ENCODE measurements around the gene SFXN3. TPM values are rescaled to one million over a fixed set of nuclear protein-coding genes. Genes with fewer than 3 reads are reported as not detected.

SFXN3 gene
- total RNA-seq, 4 donors from 2014 or later, result 47.8 to 442 (median 53.1) TPM

GRCh38 chr10:101050208-101051069, 19.4 kb downstream of the SFXN3 start:
- in situ Hi-C loops (cut with MboI; ENCODE audit: low pct_ligation_motif_present in 1 of 4, low pct_unique_long_range_greater_than_20kb in 1 of 4, low sequenced_read_pairs in 3 of 4) (no loop called here), intact Hi-C loops (cut with DNase I; ENCODE audit: low total_unique reads) (no loop called here)
- TF ChIP-seq EP300 (IDR thresholded peaks at IDR 0.05; ENCODE audit: low read depth), result no peak
- TF ChIP-seq, protein P1, sequence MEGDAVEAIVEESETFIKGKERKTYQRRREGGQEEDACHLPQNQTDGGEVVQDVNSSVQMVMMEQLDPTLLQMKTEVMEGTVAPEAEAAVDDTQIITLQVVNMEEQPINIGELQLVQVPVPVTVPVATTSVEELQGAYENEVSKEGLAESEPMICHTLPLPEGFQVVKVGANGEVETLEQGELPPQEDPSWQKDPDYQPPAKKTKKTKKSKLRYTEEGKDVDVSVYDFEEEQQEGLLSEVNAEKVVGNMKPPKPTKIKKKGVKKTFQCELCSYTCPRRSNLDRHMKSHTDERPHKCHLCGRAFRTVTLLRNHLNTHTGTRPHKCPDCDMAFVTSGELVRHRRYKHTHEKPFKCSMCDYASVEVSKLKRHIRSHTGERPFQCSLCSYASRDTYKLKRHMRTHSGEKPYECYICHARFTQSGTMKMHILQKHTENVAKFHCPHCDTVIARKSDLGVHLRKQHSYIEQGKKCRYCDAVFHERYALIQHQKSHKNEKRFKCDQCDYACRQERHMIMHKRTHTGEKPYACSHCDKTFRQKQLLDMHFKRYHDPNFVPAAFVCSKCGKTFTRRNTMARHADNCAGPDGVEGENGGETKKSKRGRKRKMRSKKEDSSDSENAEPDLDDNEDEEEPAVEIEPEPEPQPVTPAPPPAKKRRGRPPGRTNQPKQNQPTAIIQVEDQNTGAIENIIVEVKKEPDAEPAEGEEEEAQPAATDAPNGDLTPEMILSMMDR (IDR thresholded peaks at IDR 0.05), result peak; percentile 80 to 92 (median 86)
- Histone ChIP-seq H3K4me3 (peak overlapping the region in 1 of 4 donors; percentile 32), H3K4me1 (peaks cover 0 to 16% (median 13%) of the 10 kb centered on the region in 4 donors), H3K27me3 (peaks cover 49% of the 10 kb centered on the region), H3K27ac (no peak overlapping the region), H3K9me3 (no peaks in the 10 kb centered on the region), H3K36me3 (no peaks in the 10 kb centered on the region)
- DNase-seq, result peak; percentile 77
- WGBS, 2 donors (ENCODE audit: low coverage in 1 of 2), result 20 to 71% methylated on average over 1 to 30 of the region's 42 CpGs

DNA sequence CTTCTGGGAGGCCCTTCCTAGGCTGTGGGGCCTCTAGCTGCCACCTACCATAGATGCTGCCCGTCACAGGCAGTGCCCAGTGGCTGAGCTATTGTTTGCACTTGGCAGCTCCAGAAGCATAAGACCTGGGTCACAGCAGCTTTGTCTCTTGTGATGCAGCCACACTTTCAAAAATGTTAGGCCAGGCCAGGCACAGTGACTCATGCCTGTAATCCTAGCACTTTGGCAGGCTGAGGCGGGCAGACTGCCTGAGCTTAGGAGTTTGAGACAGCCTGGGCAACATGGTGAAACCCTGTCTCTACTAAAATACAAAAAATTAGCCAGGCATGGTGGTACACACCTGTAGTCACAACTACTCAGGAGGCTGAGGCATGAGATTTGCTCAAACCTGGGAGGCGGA, 21.3 kb downstream of the SFXN3 start:
- in situ Hi-C loops (cut with MboI; ENCODE audit: low pct_ligation_motif_present in 1 of 4, low pct_unique_long_range_greater_than_20kb in 1 of 4, low sequenced_read_pairs in 3 of 4) (no loop called here), intact Hi-C loops (cut with DNase I; ENCODE audit: low total_unique reads) (no loop called here)
- 78% methylated on average over 3 of the region's 3 CpGs; no CpG with 5 or more reads in 1 of the 2 donors for WGBS, 2 donors (ENCODE audit: low coverage in 1 of 2)
- Histone ChIP-seq H3K4me3 (no peak overlapping the region), H3K36me3 (no peaks in the 10 kb centered on the region), H3K27ac (no peak overlapping the region), H3K9me3 (no peaks in the 10 kb centered on the region), H3K27me3 (peaks cover 43% of the 10 kb centered on the region), H3K4me1 (peaks cover 0 to 16% (median 13%) of the 10 kb centered on the region in 4 donors)
- no peak for DNase-seq
- TF ChIP-seq EP300 (IDR thresholded peaks at IDR 0.05; ENCODE audit: low read depth) (no peak), POLR2A (IDR thresholded peaks at IDR 0.05) (no peak), POLR2AphosphoS5 (IDR thresholded peaks at IDR 0.05) (no peak)
- TF ChIP-seq, protein P1 (IDR thresholded peaks at IDR 0.05), result no peak

GRCh38 chr10:101053516-101053915, 22.5 kb downstream of the SFXN3 start:
- Histone ChIP-seq H3K27me3 (peaks cover 30% of the 10 kb centered on the region), H3K4me1 (peaks cover 0 to 9% (median 7%) of the 10 kb centered on the region in 4 donors), H3K27ac (no peak overlapping the region), H3K4me3 (no peak overlapping the region), H3K36me3 (no peaks in the 10 kb centered on the region), H3K9me3 (no peaks in the 10 kb centered on the region)
- TF ChIP-seq POLR2AphosphoS5 (IDR thresholded peaks at IDR 0.05), result no peak
- TF ChIP-seq, protein P1 (IDR thresholded peaks at IDR 0.05), result no peak
- no peak for TF ChIP-seq POLR2A (IDR thresholded peaks at IDR 0.05)
- no peak for TF ChIP-seq EP300 (IDR thresholded peaks at IDR 0.05; ENCODE audit: low read depth)
- intact Hi-C loops (cut with DNase I; ENCODE audit: low total_unique reads) (no loop called here), in situ Hi-C loops (cut with MboI; ENCODE audit: low pct_ligation_motif_present in 1 of 4, low pct_unique_long_range_greater_than_20kb in 1 of 4, low sequenced_read_pairs in 3 of 4) (no loop called here)
- no peak for DNase-seq

GRCh38 chr10:101054351-101054750, 23.3 kb downstream of the SFXN3 start:
- peaks cover 22% of the 10 kb centered on the region for H3K27me3 ChIP-seq
- TF ChIP-seq POLR2A (IDR thresholded peaks at IDR 0.05) (no peak), EP300 (IDR thresholded peaks at IDR 0.05; ENCODE audit: low read depth) (no peak), POLR2AphosphoS5 (IDR thresholded peaks at IDR 0.05) (no peak)
- TF ChIP-seq, protein P1 (IDR thresholded peaks at IDR 0.05), result no peak
- H3K27ac ChIP-seq, result no peak overlapping the region
- no peak overlapping the region for H3K4me3 ChIP-seq
- in situ Hi-C loops (cut with MboI; ENCODE audit: low pct_ligation_motif_present in 1 of 4, low pct_unique_long_range_greater_than_20kb in 1 of 4, low sequenced_read_pairs in 3 of 4), result no loop called here
- H3K9me3 ChIP-seq, result no peaks in the 10 kb centered on the region
- DNase-seq, result no peak
- WGBS, 2 donors (ENCODE audit: low coverage in 1 of 2), result 71 to 100% methylated on average over 1 of the region's 1 CpG
- intact Hi-C loops (cut with DNase I; ENCODE audit: low total_unique reads), result no loop called here
- no peaks in the 10 kb centered on the region for H3K36me3 ChIP-seq
- peaks cover 0 to 8% (median 7%) of the 10 kb centered on the region in 4 donors for H3K4me1 ChIP-seq
